Sigmoid colon (tissue), 4 donors: ENCODE results near the gene PTH2R.

Source experiments
- EP300 ChIP-seq, 4 donors: sonication (generic); formaldehyde crosslinking; IDR thresholded peaks; one replicate each; pipeline ENCODE4 v1.6.1; 2017; ENCODE audit warnings: antibody characterized with exemption in 4 of 4
- POLR2A ChIP-seq, 2 donors: fragments of 450-650 bp; IDR thresholded peaks; one replicate each; pipeline ENCODE4 v1.6.1; 2016; ENCODE audit warnings: antibody characterized with exemption in 2 of 2, mild to moderate bottlenecking in 2 of 2, moderate library complexity in 2 of 2

GRCh38 chr2:208384637-208385036 lies 22.0 kb upstream of the PTH2R start:
- no peak for TF ChIP-seq POLR2A (IDR thresholded peaks at IDR 0.05)
- no peak for TF ChIP-seq EP300 (IDR thresholded peaks at IDR 0.05)
